Measurements from ENCODE around the gene MAPKAPK2.

DNA sequence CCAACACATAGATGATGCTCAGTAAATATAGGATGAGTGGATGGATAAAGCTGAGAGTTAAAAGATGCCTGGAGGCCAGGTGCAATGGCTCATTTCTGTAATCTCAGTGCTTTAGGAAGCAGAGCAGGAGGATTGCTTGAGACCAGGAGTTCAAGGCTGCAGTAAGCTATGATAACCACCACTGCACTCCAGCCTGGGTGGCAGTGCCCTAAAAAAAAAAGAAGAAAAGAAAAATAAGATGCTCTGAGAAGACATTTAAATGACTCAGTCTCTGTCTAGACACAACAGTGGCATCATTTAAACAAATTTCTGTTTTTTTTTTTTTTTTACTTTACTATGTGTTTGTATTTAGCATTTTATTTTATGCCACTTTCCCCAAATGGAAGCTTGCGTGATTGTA, 60.6 kb downstream of the MAPKAPK2 start:
- TF ChIP-seq KDM1A (CRISPR knock-in tag; IDR thresholded peaks at IDR 0.05) = no peak
- TF ChIP-seq DBP (CRISPR knock-in tag; IDR thresholded peaks at IDR 0.05; ENCODE audit: not compliant biosample characterization) = no peak
- TF ChIP-seq, protein P1, sequence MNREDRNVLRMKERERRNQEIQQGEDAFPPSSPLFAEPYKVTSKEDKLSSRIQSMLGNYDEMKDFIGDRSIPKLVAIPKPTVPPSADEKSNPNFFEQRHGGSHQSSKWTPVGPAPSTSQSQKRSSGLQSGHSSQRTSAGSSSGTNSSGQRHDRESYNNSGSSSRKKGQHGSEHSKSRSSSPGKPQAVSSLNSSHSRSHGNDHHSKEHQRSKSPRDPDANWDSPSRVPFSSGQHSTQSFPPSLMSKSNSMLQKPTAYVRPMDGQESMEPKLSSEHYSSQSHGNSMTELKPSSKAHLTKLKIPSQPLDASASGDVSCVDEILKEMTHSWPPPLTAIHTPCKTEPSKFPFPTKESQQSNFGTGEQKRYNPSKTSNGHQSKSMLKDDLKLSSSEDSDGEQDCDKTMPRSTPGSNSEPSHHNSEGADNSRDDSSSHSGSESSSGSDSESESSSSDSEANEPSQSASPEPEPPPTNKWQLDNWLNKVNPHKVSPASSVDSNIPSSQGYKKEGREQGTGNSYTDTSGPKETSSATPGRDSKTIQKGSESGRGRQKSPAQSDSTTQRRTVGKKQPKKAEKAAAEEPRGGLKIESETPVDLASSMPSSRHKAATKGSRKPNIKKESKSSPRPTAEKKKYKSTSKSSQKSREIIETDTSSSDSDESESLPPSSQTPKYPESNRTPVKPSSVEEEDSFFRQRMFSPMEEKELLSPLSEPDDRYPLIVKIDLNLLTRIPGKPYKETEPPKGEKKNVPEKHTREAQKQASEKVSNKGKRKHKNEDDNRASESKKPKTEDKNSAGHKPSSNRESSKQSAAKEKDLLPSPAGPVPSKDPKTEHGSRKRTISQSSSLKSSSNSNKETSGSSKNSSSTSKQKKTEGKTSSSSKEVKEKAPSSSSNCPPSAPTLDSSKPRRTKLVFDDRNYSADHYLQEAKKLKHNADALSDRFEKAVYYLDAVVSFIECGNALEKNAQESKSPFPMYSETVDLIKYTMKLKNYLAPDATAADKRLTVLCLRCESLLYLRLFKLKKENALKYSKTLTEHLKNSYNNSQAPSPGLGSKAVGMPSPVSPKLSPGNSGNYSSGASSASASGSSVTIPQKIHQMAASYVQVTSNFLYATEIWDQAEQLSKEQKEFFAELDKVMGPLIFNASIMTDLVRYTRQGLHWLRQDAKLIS (CRISPR knock-in tag; IDR thresholded peaks at IDR 0.05) = no peak
- TF ChIP-seq NBN (conservative IDR thresholded peaks at IDR 0.05) = no peak
- no peak for TF ChIP-seq SRY (CRISPR knock-in tag; IDR thresholded peaks at IDR 0.05)
- no peak for TF ChIP-seq CTCF (CRISPR knock-in tag; IDR thresholded peaks at IDR 0.05)
- TF ChIP-seq, protein P2, sequence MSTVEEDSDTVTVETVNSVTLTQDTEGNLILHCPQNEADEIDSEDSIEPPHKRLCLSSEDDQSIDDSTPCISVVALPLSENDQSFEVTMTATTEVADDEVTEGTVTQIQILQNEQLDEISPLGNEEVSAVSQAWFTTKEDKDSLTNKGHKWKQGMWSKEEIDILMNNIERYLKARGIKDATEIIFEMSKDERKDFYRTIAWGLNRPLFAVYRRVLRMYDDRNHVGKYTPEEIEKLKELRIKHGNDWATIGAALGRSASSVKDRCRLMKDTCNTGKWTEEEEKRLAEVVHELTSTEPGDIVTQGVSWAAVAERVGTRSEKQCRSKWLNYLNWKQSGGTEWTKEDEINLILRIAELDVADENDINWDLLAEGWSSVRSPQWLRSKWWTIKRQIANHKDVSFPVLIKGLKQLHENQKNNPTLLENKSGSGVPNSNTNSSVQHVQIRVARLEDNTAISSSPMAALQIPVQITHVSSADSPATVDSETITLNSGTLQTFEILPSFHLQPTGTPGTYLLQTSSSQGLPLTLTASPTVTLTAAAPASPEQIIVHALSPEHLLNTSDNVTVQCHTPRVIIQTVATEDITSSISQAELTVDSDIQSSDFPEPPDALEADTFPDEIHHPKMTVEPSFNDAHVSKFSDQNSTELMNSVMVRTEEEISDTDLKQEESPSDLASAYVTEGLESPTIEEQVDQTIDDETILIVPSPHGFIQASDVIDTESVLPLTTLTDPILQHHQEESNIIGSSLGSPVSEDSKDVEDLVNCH (CRISPR knock-in tag; IDR thresholded peaks at IDR 0.05) = no peak
- no peak for TF ChIP-seq REST (IDR thresholded peaks at IDR 0.05; ENCODE audit: borderline replicate concordance in 1 of 2, low read depth in 1 of 2, low read length in 2 of 2)
